Measurements from ENCODE around the gene STAT6.

GRCh38 chr12:57099047-57099714, 12.0 kb downstream of the STAT6 start:
- no peak for TF ChIP-seq CTCF (IDR thresholded peaks at IDR 0.05)
- no peak for TF ChIP-seq EZH2 (IDR thresholded peaks at IDR 0.05)

Measured in neural progenitor cell (in vitro differentiated cells).